ENCODE results near the gene ADIRF.
A peak's percentile ranks its signal among the peaks of the same experiment; 100 is the strongest.

The ADIRF gene

GRCh38 chr10:86969421-86970041 lies 1.2 kb downstream of the ADIRF start:
- H3K4me3 ChIP-seq (ENCODE audit: low read depth, low read length): no peak overlapping the region

GRCh38 chr10:86970162-86970981 lies 2.1 kb downstream of the ADIRF start:
- H3K4me3 ChIP-seq (ENCODE audit: low read depth, low read length): peak overlapping the region; percentile 67
- no peak for TF ChIP-seq CTCF (IDR thresholded peaks at IDR 0.05; ENCODE audit: borderline replicate concordance, insufficient read depth, low read depth, low read length)

More at GRCh38 chr10:86969421-86970041, 1.2 kb downstream of the ADIRF start:
- no peak for TF ChIP-seq CTCF (IDR thresholded peaks at IDR 0.05; ENCODE audit: borderline replicate concordance, insufficient read depth, low read depth, low read length)

GRCh38 chr10:86970982-86971231 lies 2.6 kb downstream of the ADIRF start:
- H3K4me3 ChIP-seq (ENCODE audit: low read depth, low read length): peak overlapping the region; percentile 67
- TF ChIP-seq CTCF (IDR thresholded peaks at IDR 0.05; ENCODE audit: borderline replicate concordance, insufficient read depth, low read depth, low read length): no peak

GRCh38 chr10:86971232-86971991 lies 3.1 kb downstream of the ADIRF start:
- peak; percentile 14; the same call in 1 of the 2 replicates for TF ChIP-seq CTCF (IDR thresholded peaks at IDR 0.05; ENCODE audit: borderline replicate concordance, insufficient read depth, low read depth, low read length)
- H3K4me3 ChIP-seq (ENCODE audit: low read depth, low read length): peak overlapping the region; percentile 67

GRCh38 chr10:86972613-86973380 lies 4.5 kb downstream of the ADIRF start:
- TF ChIP-seq CTCF (IDR thresholded peaks at IDR 0.05; ENCODE audit: borderline replicate concordance, insufficient read depth, low read depth, low read length): no peak
- no peak overlapping the region for H3K4me3 ChIP-seq (ENCODE audit: low read depth, low read length)

- no peak for TF ChIP-seq CTCF (IDR thresholded peaks at IDR 0.05; ENCODE audit: borderline replicate concordance, insufficient read depth, low read depth, low read length)
These were observed 6.2 kb downstream of the ADIRF start for GRCh38 chr10:86974484-86974883.

More at GRCh38 chr10:86974484-86974883, 6.2 kb downstream of the ADIRF start:
- no peak overlapping the region for H3K4me3 ChIP-seq (ENCODE audit: low read depth, low read length)
